HG03103 (cell line): ENCODE measurements around the gene HS2ST1.
"Not testable (repeated sequence)": the region's sequence is repeated elsewhere in the genome, so short reads cannot be mapped to it uniquely, and the experiment has no call there.

ENCODE experiments used
- ATAC-seq: cut with Tn5 transposase; IDR thresholded peaks from one replicate; pipeline ENCODE4 v1.9.1; 2021; ENCODE audit warnings: low read depth; ENCODE audit not compliant: unreplicated experiment

The HS2ST1 gene

GRCh38 chr1:87004857-87005256 lies 90.4 kb downstream of the HS2ST1 start:
- ATAC-seq = no peak

GRCh38 chr1:87007323-87007722 lies 92.9 kb downstream of the HS2ST1 start:
- no peak for ATAC-seq

GRCh38 chr1:87013385-87013784 lies 99.0 kb downstream of the HS2ST1 start:
- ATAC-seq = not testable (repeated sequence)

GRCh38 chr1:87017998-87018672 lies 103.7 kb downstream of the HS2ST1 start:
- no peak for ATAC-seq

GRCh38 chr1:87023326-87023725 lies 108.9 kb downstream of the HS2ST1 start:
- no peak for ATAC-seq

- peak; percentile 72 for ATAC-seq
Measured at GRCh38 chr1:87024936-87025540, 110.6 kb downstream of the HS2ST1 start.

- ATAC-seq = not testable (repeated sequence)
Measured at GRCh38 chr1:87027561-87027960, 113.1 kb downstream of the HS2ST1 start.

- ATAC-seq = no peak
Measured at GRCh38 chr1:87028576-87028975, 114.1 kb downstream of the HS2ST1 start.

- ATAC-seq = peak; percentile 92
Measured at GRCh38 chr1:87030740-87031690, 116.6 kb downstream of the HS2ST1 start.

GRCh38 chr1:87034351-87034750 lies 119.9 kb downstream of the HS2ST1 start:
- ATAC-seq = no peak

GRCh38 chr1:87039096-87039495 lies 124.7 kb downstream of the HS2ST1 start:
- ATAC-seq = no peak

- ATAC-seq = no peak
Measured at GRCh38 chr1:87042111-87042811, 127.8 kb downstream of the HS2ST1 start.

- ATAC-seq = peak; percentile 24
Measured at GRCh38 chr1:87044424-87044823, 130.0 kb downstream of the HS2ST1 start.

- ATAC-seq = peak; percentile 72
Measured at GRCh38 chr1:87044840-87045239, 130.4 kb downstream of the HS2ST1 start.

GRCh38 chr1:87045761-87046304 lies 131.4 kb downstream of the HS2ST1 start:
- peak; percentile 42 for ATAC-seq

GRCh38 chr1:87046951-87047350 lies 132.5 kb downstream of the HS2ST1 start:
- ATAC-seq = no peak

- no peak for ATAC-seq
Measured at GRCh38 chr1:87048237-87048636, 133.8 kb downstream of the HS2ST1 start.

- no peak for ATAC-seq
Measured at GRCh38 chr1:87051965-87052364, 137.5 kb downstream of the HS2ST1 start.

- no peak for ATAC-seq
Measured at GRCh38 chr1:87052400-87052799, 138.0 kb downstream of the HS2ST1 start.

- no peak for ATAC-seq
Measured at GRCh38 chr1:87052961-87053360, 138.5 kb downstream of the HS2ST1 start.
